ENCODE measurements around the gene TMTC1.

Gene TMTC1

GRCh38 chr12:29510591-29511185 lies 273.1 kb downstream of the TMTC1 start:
- H3K4me2 ChIP-seq, result no peak overlapping the region
- H3K9me3 ChIP-seq, result no peaks in the 10 kb centered on the region
- H3K27me3 ChIP-seq, result no peaks in the 10 kb centered on the region; the same call in 1 of the 2 replicates
- H4K20me1 ChIP-seq, result no peaks in the 10 kb centered on the region
- TF ChIP-seq Cebpa-rat (IDR thresholded peaks at IDR 0.05), result no peak
- H3K36me3 ChIP-seq, result no peaks in the 10 kb centered on the region
- H3K9ac ChIP-seq, result no peak overlapping the region
- no peak overlapping the region for H3K4me3 ChIP-seq
- H3K27ac ChIP-seq, result no peak overlapping the region
- H3K4me1 ChIP-seq, result no peaks in the 10 kb centered on the region

GRCh38 chr12:29509503-29509902 lies 274.2 kb downstream of the TMTC1 start:
- no peaks in the 10 kb centered on the region for H4K20me1 ChIP-seq
- no peaks in the 10 kb centered on the region for H3K9me3 ChIP-seq
- H3K36me3 ChIP-seq, result no peaks in the 10 kb centered on the region
- no peaks in the 10 kb centered on the region for H3K4me1 ChIP-seq
- TF ChIP-seq Cebpa-rat (IDR thresholded peaks at IDR 0.05), result no peak
- no peaks in the 10 kb centered on the region; the same call in 1 of the 2 replicates for H3K27me3 ChIP-seq
- no peak overlapping the region for H3K4me3 ChIP-seq
- H3K4me2 ChIP-seq, result no peak overlapping the region
- H3K27ac ChIP-seq, result no peak overlapping the region
- H3K9ac ChIP-seq, result no peak overlapping the region

- Histone ChIP-seq H3K27me3 (no peaks in the 10 kb centered on the region; the same call in 1 of the 2 replicates), H3K9me3 (no peaks in the 10 kb centered on the region), H3K4me2 (no peak overlapping the region), H3K9ac (no peak overlapping the region), H3K4me1 (no peaks in the 10 kb centered on the region), H3K27ac (no peak overlapping the region), H3K4me3 (no peak overlapping the region), H4K20me1 (no peaks in the 10 kb centered on the region), H3K36me3 (no peaks in the 10 kb centered on the region)
- no peak for TF ChIP-seq Cebpa-rat (IDR thresholded peaks at IDR 0.05)
These were observed 274.8 kb downstream of the TMTC1 start for GRCh38 chr12:29508949-29509348.

DNA sequence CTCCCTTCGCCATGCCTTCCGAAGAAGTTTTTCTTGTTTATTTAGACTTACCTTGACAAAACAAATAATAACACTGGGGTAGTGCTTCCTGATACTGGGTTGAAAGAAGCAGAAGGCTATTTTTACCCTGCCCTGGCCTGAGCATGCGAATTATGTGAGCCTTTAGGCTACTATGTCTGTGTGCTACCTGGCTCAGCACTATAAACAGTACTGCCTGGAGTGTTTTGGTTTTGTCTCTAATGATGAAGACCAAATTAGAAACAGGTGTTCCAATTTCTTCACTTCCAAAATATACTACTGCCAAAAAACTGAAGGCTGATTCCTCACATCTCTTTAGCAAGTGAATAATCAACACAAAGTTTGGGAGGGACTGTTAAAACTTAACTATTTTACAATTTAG lies 278.6 kb downstream of the TMTC1 start:
- no peak overlapping the region for H3K4me3 ChIP-seq
- no peak for TF ChIP-seq Cebpa-rat (IDR thresholded peaks at IDR 0.05)
- no peaks in the 10 kb centered on the region for H3K9me3 ChIP-seq
- no peak overlapping the region for H3K27ac ChIP-seq
- H3K4me1 ChIP-seq, result no peaks in the 10 kb centered on the region
- H3K9ac ChIP-seq, result no peak overlapping the region
- no peak overlapping the region for H3K4me2 ChIP-seq
- H3K27me3 ChIP-seq, result no peaks in the 10 kb centered on the region
- H3K36me3 ChIP-seq, result no peaks in the 10 kb centered on the region
- H4K20me1 ChIP-seq, result no peaks in the 10 kb centered on the region

DNA sequence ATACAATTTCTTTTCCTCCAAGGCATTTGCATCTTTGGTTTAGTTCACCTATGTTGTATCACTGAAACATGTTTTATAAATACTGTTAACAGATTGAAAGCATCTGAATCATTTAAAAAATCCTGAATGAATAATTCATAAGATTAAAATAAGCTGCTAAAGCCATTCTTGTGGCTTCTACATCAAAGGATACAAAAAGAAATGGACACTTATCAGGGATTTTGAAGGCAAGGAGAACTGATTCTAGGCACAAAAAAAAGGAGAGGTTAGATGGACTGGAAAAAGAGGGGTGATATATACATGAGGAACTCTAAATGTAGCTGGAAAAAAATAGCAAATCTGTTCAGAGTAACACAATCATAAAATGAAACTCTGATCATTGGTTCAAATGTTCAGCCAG lies 280.5 kb downstream of the TMTC1 start:
- TF ChIP-seq Cebpa-rat (IDR thresholded peaks at IDR 0.05), result no peak
- H3K4me3 ChIP-seq, result no peak overlapping the region
- H3K27me3 ChIP-seq, result no peaks in the 10 kb centered on the region
- H3K36me3 ChIP-seq, result no peaks in the 10 kb centered on the region
- H3K4me1 ChIP-seq, result no peaks in the 10 kb centered on the region
- no peaks in the 10 kb centered on the region for H4K20me1 ChIP-seq
- H3K9me3 ChIP-seq, result no peaks in the 10 kb centered on the region
- no peak overlapping the region for H3K9ac ChIP-seq
- no peak overlapping the region for H3K27ac ChIP-seq
- no peak overlapping the region for H3K4me2 ChIP-seq

DNA sequence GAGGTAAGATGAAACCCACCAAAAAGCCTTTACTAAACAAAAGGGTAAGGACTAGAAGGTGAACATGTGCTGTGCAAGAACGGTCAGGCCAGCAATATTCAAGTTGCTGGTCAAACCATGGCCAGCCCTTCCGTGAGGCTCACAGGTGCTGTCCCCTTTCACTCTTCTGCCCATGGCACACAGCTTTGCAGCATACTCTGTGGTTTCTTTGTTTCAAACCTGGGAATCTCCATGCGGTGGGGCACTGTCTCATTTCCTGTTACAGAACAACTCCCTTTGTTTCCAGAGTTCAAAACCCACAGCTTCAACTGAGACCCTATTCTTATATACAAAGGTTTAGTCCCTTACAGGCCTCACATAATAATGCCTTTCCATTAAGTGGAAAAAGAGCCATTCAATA lies 284.5 kb downstream of the TMTC1 start:
- Histone ChIP-seq H3K27me3 (no peaks in the 10 kb centered on the region), H3K4me2 (no peak overlapping the region), H3K36me3 (no peaks in the 10 kb centered on the region), H3K9me3 (no peaks in the 10 kb centered on the region), H4K20me1 (no peaks in the 10 kb centered on the region), H3K27ac (no peak overlapping the region), H3K9ac (no peak overlapping the region), H3K4me1 (no peaks in the 10 kb centered on the region), H3K4me3 (no peak overlapping the region)
- TF ChIP-seq Cebpa-rat (IDR thresholded peaks at IDR 0.05), result no peak

GRCh38 chr12:29497588-29497987 lies 286.2 kb downstream of the TMTC1 start, which contains the start of gene OVCH1:
Gene OVCH1 (minus strand): TSS chr12:29497686. CDS start chr12:29497686, 0 bp downstream.
- TF ChIP-seq Cebpa-rat (IDR thresholded peaks at IDR 0.05), result no peak

GRCh38 chr12:29492891-29493290 lies 290.9 kb downstream of the TMTC1 start:
- H3K9me3 ChIP-seq, result no peaks in the 10 kb centered on the region
- no peak overlapping the region for H3K4me2 ChIP-seq
- H3K36me3 ChIP-seq, result no peaks in the 10 kb centered on the region
- H3K27me3 ChIP-seq, result no peaks in the 10 kb centered on the region
- no peak overlapping the region for H3K4me3 ChIP-seq
- H3K4me1 ChIP-seq, result no peaks in the 10 kb centered on the region
- H3K27ac ChIP-seq, result no peak overlapping the region
- H3K9ac ChIP-seq, result no peak overlapping the region
- TF ChIP-seq Cebpa-rat (IDR thresholded peaks at IDR 0.05), result no peak
- no peaks in the 10 kb centered on the region for H4K20me1 ChIP-seq

More at GRCh38 chr12:29497588-29497987, 286.2 kb downstream of the TMTC1 start, which contains the start of gene OVCH1:
- no peak within 1 kb of the TSS for H3K27ac ChIP-seq
- no peak within 1 kb of the TSS for H3K4me3 ChIP-seq
- H3K27me3 ChIP-seq, result no peaks in the 10 kb centered on the region
- no peaks in the 10 kb centered on the region for H3K9me3 ChIP-seq
- no peaks in the 10 kb centered on the region for H3K36me3 ChIP-seq
- no peaks in the 10 kb centered on the region for H3K4me1 ChIP-seq
- H4K20me1 ChIP-seq, result no peaks in the 10 kb centered on the region
- no peak within 1 kb of the TSS for H3K9ac ChIP-seq
- H3K4me2 ChIP-seq, result no peak within 1 kb of the TSS

GRCh38 chr12:29486972-29487371 lies 296.8 kb downstream of the TMTC1 start:
- H3K36me3 ChIP-seq, result no peaks in the 10 kb centered on the region
- no peaks in the 10 kb centered on the region for H3K27me3 ChIP-seq
- no peak overlapping the region for H3K4me3 ChIP-seq
- no peak overlapping the region for H3K9ac ChIP-seq
- TF ChIP-seq Cebpa-rat (IDR thresholded peaks at IDR 0.05), result no peak
- no peaks in the 10 kb centered on the region for H4K20me1 ChIP-seq
- H3K9me3 ChIP-seq, result no peaks in the 10 kb centered on the region
- no peak overlapping the region for H3K27ac ChIP-seq
- H3K4me2 ChIP-seq, result no peak overlapping the region
- no peaks in the 10 kb centered on the region for H3K4me1 ChIP-seq

DNA sequence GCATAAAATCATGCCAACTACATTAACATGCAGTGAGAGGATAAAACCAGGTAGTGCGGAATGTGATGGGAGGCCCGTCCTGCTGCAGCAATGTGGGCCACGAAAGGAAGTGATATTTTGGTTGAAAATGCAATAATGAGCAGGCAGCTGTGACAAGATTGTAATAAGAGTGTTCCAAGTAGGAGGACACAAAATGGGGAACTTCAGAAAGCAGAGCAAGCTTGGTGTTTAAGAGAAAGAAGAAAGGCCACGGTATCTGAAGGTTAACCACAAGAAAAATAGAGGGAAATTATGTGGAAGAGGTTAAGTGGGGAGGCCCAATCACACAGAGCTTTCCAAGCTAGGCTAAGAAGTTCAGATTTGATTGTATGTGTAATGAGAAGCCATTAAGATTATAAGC lies 320.5 kb downstream of the TMTC1 start:
- H3K27ac ChIP-seq, result no peak overlapping the region
- H3K9ac ChIP-seq, result no peak overlapping the region
- H3K9me3 ChIP-seq, result no peaks in the 10 kb centered on the region
- no peaks in the 10 kb centered on the region for H3K36me3 ChIP-seq
- H4K20me1 ChIP-seq, result no peaks in the 10 kb centered on the region
- no peak for TF ChIP-seq Cebpa-rat (IDR thresholded peaks at IDR 0.05)
- H3K27me3 ChIP-seq, result no peaks in the 10 kb centered on the region
- H3K4me1 ChIP-seq, result no peaks in the 10 kb centered on the region
- H3K4me3 ChIP-seq, result no peak overlapping the region
- H3K4me2 ChIP-seq, result no peak overlapping the region

GRCh38 chr12:29460082-29460481 lies 323.7 kb downstream of the TMTC1 start:
- no peak overlapping the region for H3K27ac ChIP-seq
- H3K4me1 ChIP-seq, result no peaks in the 10 kb centered on the region
- H3K4me3 ChIP-seq, result no peak overlapping the region
- H4K20me1 ChIP-seq, result no peaks in the 10 kb centered on the region
- no peak for TF ChIP-seq Cebpa-rat (IDR thresholded peaks at IDR 0.05)
- no peak overlapping the region for H3K9ac ChIP-seq
- H3K9me3 ChIP-seq, result no peaks in the 10 kb centered on the region
- no peaks in the 10 kb centered on the region for H3K36me3 ChIP-seq
- no peaks in the 10 kb centered on the region for H3K27me3 ChIP-seq
- H3K4me2 ChIP-seq, result no peak overlapping the region
